ENCODE measurements around the gene PIP5K1B. TPM values are rescaled to one million over a fixed set of nuclear protein-coding genes. Genes with fewer than 3 reads are reported as not detected.

The PIP5K1B gene
- total and polyA plus RNA-seq, 10 of the 15 experiments (the other 5 are each of a cell fraction or from before 2014, with no cell fraction given): 6.8 to 16.3 (median 10.6) TPM

DNA sequence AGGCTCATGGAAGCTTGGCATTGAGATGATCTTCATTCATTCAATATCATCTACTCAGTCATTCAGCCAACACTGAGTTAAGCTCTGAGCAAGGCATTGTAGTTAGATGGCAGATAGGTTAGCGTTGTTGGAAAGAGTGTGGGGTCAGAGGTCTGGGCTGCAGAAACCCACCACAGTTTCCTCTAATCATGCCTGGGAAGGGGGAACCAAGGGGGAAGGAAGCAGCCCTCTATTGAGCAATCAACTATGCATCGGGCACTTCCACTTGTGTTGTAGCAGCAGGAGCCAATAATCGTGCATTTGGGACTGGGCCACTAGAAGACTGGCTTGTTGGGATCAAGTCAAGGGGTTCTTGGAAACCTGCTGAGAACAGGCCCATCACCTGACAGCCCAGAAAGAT, 139.1 kb downstream of the PIP5K1B start:
- intact Hi-C loops (cut with micrococcal nuclease; ENCODE audit: unreplicated experiment): no loop called here
- BruUV-seq (replicated peaks): no TSS peak

More for the DNA sequence above, 139.1 kb downstream of the PIP5K1B start:
- Histone ChIP-seq H3K27me3 (replicated peaks in 1 of 2; ENCODE audit: control insufficient read depth in 2 of 2, insufficient read depth in 2 of 2, low read length in 1 of 2) (no peaks in the 10 kb centered on the region), H3K4me2 (ENCODE audit: control insufficient read depth, insufficient read depth) (peak overlapping the region; percentile 78; the same call in 1 of the 2 replicates), H3K9me3 (replicated peaks; ENCODE audit: control insufficient read depth, insufficient read depth, low read length) (no peaks in the 10 kb centered on the region), H3K79me2 (ENCODE audit: control insufficient read depth, insufficient read depth, low read length) (no peaks in the 10 kb centered on the region), H3K9ac (ENCODE audit: control insufficient read depth, insufficient read depth, low read length) (no peak overlapping the region), H3K4me1 (ENCODE audit: control insufficient read depth, insufficient read depth, low read length) (peaks cover 19% of the 10 kb centered on the region), H4K20me1 (ENCODE audit: control insufficient read depth, insufficient read depth) (no peaks in the 10 kb centered on the region), H3K27ac (ENCODE audit: control insufficient read depth, insufficient read depth) (peak overlapping the region; percentile 32; the same call in 1 of the 2 replicates), H3K36me3 (ENCODE audit: control insufficient read depth in 2 of 2, insufficient read depth in 2 of 2, low read length in 1 of 2) (no peaks in the 10 kb centered on the region), H2AFZ (ENCODE audit: control insufficient read depth, low read depth, low read length) (no peak overlapping the region), H3K4me3 (no peak overlapping the region; the same call in 1 of the 2 replicates)
- DNase-seq (ENCODE audit: low read depth, low spot score) (no peak), ATAC-seq (no peak), FAIRE-seq (no peak)
- ChIA-PET POLR2A (no interaction called here), SMC1A (ENCODE audit: uncharacterized antibody, unreplicated experiment) (interaction anchor here (0.8 to 1.7 kb wide), 6 partner anchors 15 to 135 kb away, joined by 3 to 6 read pairs (median 4); no protein-coding TSS in a partner anchor), CTCF (interaction anchor here (0.7 to 2.0 kb wide), 9 partner anchors 12 to 260 kb away, joined by 3 to 7 read pairs (median 4); no protein-coding TSS in a partner anchor), RAD21 (ENCODE audit: unreplicated experiment) (interaction anchor here (1.1 to 1.5 kb wide), 2 partner anchors 41 to 136 kb away, joined by 3 read pairs; no protein-coding TSS in a partner anchor)
- WGBS (ENCODE audit: insufficient coverage, insufficient replicate concordance, low lambda C conversion rate, missing lambda C conversion rate): 91% methylated on average over 3 of the region's 3 CpGs
- in situ Hi-C loops (cut with MboI): loop anchor here (5.0 kb wide), 1 partner anchor 262 kb away; no protein-coding TSS in a partner anchor
- TF ChIP-seq, protein P1, sequence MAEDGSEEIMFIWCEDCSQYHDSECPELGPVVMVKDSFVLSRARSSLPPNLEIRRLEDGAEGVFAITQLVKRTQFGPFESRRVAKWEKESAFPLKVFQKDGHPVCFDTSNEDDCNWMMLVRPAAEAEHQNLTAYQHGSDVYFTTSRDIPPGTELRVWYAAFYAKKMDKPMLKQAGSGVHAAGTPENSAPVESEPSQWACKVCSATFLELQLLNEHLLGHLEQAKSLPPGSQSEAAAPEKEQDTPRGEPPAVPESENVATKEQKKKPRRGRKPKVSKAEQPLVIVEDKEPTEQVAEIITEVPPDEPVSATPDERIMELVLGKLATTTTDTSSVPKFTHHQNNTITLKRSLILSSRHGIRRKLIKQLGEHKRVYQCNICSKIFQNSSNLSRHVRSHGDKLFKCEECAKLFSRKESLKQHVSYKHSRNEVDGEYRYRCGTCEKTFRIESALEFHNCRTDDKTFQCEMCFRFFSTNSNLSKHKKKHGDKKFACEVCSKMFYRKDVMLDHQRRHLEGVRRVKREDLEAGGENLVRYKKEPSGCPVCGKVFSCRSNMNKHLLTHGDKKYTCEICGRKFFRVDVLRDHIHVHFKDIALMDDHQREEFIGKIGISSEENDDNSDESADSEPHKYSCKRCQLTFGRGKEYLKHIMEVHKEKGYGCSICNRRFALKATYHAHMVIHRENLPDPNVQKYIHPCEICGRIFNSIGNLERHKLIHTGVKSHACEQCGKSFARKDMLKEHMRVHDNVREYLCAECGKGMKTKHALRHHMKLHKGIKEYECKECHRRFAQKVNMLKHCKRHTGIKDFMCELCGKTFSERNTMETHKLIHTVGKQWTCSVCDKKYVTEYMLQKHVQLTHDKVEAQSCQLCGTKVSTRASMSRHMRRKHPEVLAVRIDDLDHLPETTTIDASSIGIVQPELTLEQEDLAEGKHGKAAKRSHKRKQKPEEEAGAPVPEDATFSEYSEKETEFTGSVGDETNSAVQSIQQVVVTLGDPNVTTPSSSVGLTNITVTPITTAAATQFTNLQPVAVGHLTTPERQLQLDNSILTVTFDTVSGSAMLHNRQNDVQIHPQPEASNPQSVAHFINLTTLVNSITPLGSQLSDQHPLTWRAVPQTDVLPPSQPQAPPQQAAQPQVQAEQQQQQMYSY (CRISPR knock-in tag; IDR thresholded peaks at IDR 0.05): no peak
- TF ChIP-seq PBX3 (IDR thresholded peaks at IDR 0.05; ENCODE audit: insufficient replicate concordance, low read depth, low read length): no peak
- TF ChIP-seq SIN3A (IDR thresholded peaks at IDR 0.05; ENCODE audit: low read depth, low read length): no peak
- no peak for TF ChIP-seq POLR2A (IDR thresholded peaks at IDR 0.05; ENCODE audit: low read depth, low read length)
- no peak for TF ChIP-seq IKZF1 (conservative IDR thresholded peaks at IDR 0.05)
- no peak for TF ChIP-seq IRF4 (IDR thresholded peaks at IDR 0.05; ENCODE audit: low read depth, low read length)
- no peak for TF ChIP-seq TCF7 (IDR thresholded peaks at IDR 0.05; ENCODE audit: borderline replicate concordance)
- no peak for TF ChIP-seq EED (IDR thresholded peaks at IDR 0.05; ENCODE audit: low read depth)
- no peak for TF ChIP-seq ATF2 (IDR thresholded peaks at IDR 0.05; ENCODE audit: low read length)
- no peak for TF ChIP-seq ZNF592 (IDR thresholded peaks at IDR 0.05)
- no peak for TF ChIP-seq RUNX3 (IDR thresholded peaks at IDR 0.05; ENCODE audit: low read length)
- no peak for TF ChIP-seq STAT3 (IDR thresholded peaks at IDR 0.05; ENCODE audit: low read depth, low read length)
- TF ChIP-seq SMC3 (IDR thresholded peaks at IDR 0.05; ENCODE audit: borderline replicate concordance, low read length): no peak
- no peak for TF ChIP-seq SREBF2 (IDR thresholded peaks at IDR 0.05; ENCODE audit: low read length)
